ENCODE measurements around the gene THSD4.

THSD4 gene

GRCh38 chr15:71468715-71469114 is 353.4 kb downstream of the THSD4 start:
- DNase-seq: no peak

- no peak for DNase-seq
These were observed 354.1 kb downstream of the THSD4 start for GRCh38 chr15:71469413-71469812.

- no peak for DNase-seq
These were observed 356.1 kb downstream of the THSD4 start for GRCh38 chr15:71471347-71471746.

- no peak for DNase-seq
These were observed 357.3 kb downstream of the THSD4 start for GRCh38 chr15:71472566-71472965.

GRCh38 chr15:71473751-71474150 is 358.5 kb downstream of the THSD4 start:
- DNase-seq: no peak

GRCh38 chr15:71476823-71477222 is 361.6 kb downstream of the THSD4 start:
- no peak for DNase-seq

- DNase-seq: no peak
These were observed 365.3 kb downstream of the THSD4 start for GRCh38 chr15:71480556-71480955.

- DNase-seq: no peak
These were observed 368.8 kb downstream of the THSD4 start for GRCh38 chr15:71484080-71484479.

- no peak for DNase-seq
These were observed 369.9 kb downstream of the THSD4 start for GRCh38 chr15:71485094-71485693.

GRCh38 chr15:71489570-71489969 is 374.3 kb downstream of the THSD4 start:
- DNase-seq: no peak

GRCh38 chr15:71493526-71493925 is 378.3 kb downstream of the THSD4 start:
- DNase-seq: no peak

- no peak for DNase-seq
These were observed 379.5 kb downstream of the THSD4 start for GRCh38 chr15:71494563-71495397.

- no peak for DNase-seq
These were observed 380.1 kb downstream of the THSD4 start for GRCh38 chr15:71495398-71495780.

GRCh38 chr15:71496336-71496955 is 381.2 kb downstream of the THSD4 start:
- no peak for DNase-seq

GRCh38 chr15:71501344-71502076 is 386.2 kb downstream of the THSD4 start:
- DNase-seq: no peak

GRCh38 chr15:71502077-71502432 is 386.8 kb downstream of the THSD4 start:
- no peak for DNase-seq

- no peak for DNase-seq
These were observed 390.7 kb downstream of the THSD4 start for GRCh38 chr15:71505962-71506361.

- no peak for DNase-seq
These were observed 391.7 kb downstream of the THSD4 start for GRCh38 chr15:71506946-71507345.

- DNase-seq: no peak
These were observed 392.9 kb downstream of the THSD4 start for GRCh38 chr15:71508081-71508682.

GRCh38 chr15:71509139-71509538 is 393.9 kb downstream of the THSD4 start:
- no peak for DNase-seq

GRCh38 chr15:71510763-71511162 is 395.5 kb downstream of the THSD4 start:
- DNase-seq: no peak

- no peak for DNase-seq
These were observed 396.8 kb downstream of the THSD4 start for GRCh38 chr15:71511796-71512681.

All from activated CD4-positive, alpha-beta T cell treated with anti-CD3 and anti-CD28 coated beads, Interleukin-10, Interleukin-2, amounts not matched to agents 100 ng/mL and 50 ng/mL, durations not matched to agents 16 hours and 8 hours (primary cell).